Ectodermal cell (in vitro differentiated cells): ENCODE measurements around the gene FAF1.
"Not testable (repeated sequence)": the region's sequence is repeated elsewhere in the genome, so short reads cannot be mapped to it uniquely, and the experiment has no call there.

Experiments used
- H3K27ac ChIP-seq: 2 replicates; pipeline ENCODE4 v1.7.0; 2013; ENCODE audit warnings: mild to moderate bottlenecking, low read depth, low read length; ENCODE audit not compliant: insufficient read depth, poor library complexity, severe bottlenecking
- H3K27me3 ChIP-seq: 2 replicates; pipeline ENCODE4 v1.7.0; 2013; ENCODE audit warnings: mild to moderate bottlenecking, low read length; ENCODE audit not compliant: insufficient read depth, control insufficient read depth, poor library complexity, severe bottlenecking
- H3K36me3 ChIP-seq: one replicate; pipeline ENCODE4 v1.7.0; 2013; ENCODE audit warnings: low read length; ENCODE audit not compliant: control insufficient read depth, insufficient read depth
- H3K4me1 ChIP-seq: one replicate; pipeline ENCODE4 v1.7.0; 2013; ENCODE audit warnings: low read length; ENCODE audit not compliant: control insufficient read depth, insufficient read depth
- H3K4me3 ChIP-seq: 2 replicates; pipeline ENCODE4 v1.7.0; 2013; ENCODE audit warnings: low read depth, low read length, control low read depth; ENCODE audit not compliant: insufficient read depth
- H3K9me3 ChIP-seq: 2 replicates; pipeline ENCODE4 v1.7.0; 2013; ENCODE audit warnings: mild to moderate bottlenecking, low read length, moderate library complexity; ENCODE audit not compliant: control insufficient read depth
- WGBS, 2 experiments: methylation state at CpG; one replicate each; pipeline ENCODE4 v1.1.7; 2013; ENCODE audit warnings: missing lambda C conversion rate in 2 of 2; 5-methylcytosine and 5-hydroxymethylcytosine counted together

Gene FAF1

DNA sequence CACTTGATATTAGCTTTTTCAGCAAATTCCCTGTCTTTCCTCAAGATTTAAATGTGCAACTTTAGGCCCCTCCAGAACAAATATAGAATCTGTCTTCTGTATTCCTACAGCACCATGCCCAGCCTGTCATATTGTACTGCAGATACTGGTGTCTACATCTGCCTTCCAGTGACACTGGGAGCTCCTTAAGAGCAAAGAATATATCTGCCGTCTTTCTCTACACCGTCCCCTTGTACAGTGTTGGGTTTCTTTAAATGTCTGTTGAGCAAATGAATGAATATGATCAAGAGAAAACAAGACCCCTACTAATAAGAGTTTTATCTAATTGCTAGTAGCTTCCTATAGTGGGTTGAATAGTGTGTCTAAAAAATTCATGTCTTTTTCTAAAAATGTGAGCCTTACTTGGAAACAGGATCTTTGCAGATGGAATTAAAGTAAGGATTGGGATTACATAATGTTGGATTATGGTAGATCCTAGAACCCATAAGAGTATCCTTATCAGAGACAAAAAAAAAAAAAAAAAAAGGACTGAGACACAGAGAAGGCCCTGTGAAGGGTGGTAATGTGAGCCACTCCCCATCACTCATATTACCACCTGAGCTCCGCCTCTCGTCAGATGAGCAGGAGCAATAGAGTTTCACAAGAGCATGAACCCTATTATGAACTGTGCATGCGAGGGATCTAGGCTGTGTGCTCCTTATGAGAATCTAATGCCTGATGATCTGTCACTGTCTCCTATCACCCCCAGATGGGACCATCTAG lies 128.6 kb downstream of the FAF1 start:
- Histone ChIP-seq H3K4me1 (no peaks in the 10 kb centered on the region), H3K36me3 (no peaks in the 10 kb centered on the region), H3K27ac (no peak overlapping the region), H3K27me3 (no peaks in the 10 kb centered on the region), H3K4me3 (no peak overlapping the region), H3K9me3 (no peaks in the 10 kb centered on the region)
- WGBS, 2 experiments: 91 to 97% methylated on average over 5 of the region's 5 CpGs

DNA sequence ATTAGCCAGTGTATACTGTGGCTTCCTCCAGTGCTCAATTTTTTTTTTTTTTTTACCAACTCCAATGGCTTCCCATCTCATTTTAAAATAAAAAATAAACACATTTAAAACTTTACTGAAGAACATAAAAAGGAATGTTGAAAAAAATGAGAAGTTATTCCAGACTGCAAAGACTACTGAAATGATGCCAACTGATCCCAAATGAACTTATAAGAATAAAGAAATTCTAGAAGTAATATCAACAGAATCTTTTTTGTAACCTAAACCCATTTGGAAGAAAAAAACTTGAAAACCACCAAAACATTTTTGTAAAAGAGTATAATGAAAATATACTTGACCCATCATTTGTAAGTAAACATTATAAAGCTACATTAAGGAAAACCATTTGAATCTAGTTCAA lies 129.4 kb downstream of the FAF1 start:
- Histone ChIP-seq H3K36me3 (no peaks in the 10 kb centered on the region), H3K4me1 (no peaks in the 10 kb centered on the region), H3K27ac (no peak overlapping the region), H3K9me3 (no peaks in the 10 kb centered on the region), H3K27me3 (no peaks in the 10 kb centered on the region), H3K4me3 (no peak overlapping the region)

DNA sequence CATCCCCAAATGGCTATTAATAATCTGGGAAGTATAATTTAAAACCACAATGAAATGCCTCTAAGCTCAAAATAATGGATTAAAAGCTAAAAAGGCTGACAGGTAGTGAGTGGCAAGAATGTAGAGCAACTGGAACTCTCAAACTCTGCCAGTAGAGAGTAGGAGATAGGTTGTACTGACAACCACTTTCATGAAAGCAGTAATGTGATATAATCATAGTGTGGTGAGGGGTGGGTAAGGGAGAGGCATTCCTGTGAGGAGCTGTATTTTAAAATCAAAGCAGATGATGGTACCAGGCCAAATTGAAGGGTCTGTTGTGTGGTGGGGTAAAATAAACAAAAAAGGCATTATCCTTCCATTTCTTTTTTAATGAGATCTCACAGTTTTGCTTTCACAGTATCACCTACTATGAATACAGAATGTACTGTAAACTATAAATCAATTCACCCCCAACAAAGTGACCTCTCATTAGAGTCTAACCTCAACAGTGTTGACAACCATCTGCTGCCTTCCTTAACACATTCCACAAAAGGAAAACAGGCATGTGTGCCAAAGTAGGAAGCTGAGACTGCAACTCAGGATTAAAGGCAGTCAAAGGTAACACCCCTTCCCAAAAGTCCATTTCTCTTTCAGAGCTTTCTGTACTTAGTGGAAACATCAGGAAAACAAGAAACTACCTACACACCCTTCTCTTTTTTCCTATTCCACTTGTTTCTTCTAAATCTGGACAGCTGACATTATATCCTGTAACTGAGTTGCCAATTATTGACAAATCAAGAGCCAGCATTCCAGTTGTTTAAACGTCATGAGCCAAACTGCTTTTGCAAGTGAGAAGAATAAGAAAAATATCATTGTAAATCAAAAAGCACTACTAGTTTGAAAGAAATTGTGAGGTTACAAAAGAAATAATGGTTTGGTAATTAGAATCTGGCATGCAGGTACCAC lies 130.8 kb downstream of the FAF1 start:
- H3K27me3 ChIP-seq: no peaks in the 10 kb centered on the region
- no peaks in the 10 kb centered on the region for H3K9me3 ChIP-seq
- no peaks in the 10 kb centered on the region for H3K36me3 ChIP-seq
- no peak overlapping the region for H3K4me3 ChIP-seq
- no peak overlapping the region for H3K27ac ChIP-seq
- H3K4me1 ChIP-seq: no peaks in the 10 kb centered on the region
- 100% methylated on average over 1 of the region's 1 CpG; no CpG with 5 or more reads in 1 of the 2 experiments for WGBS, 2 experiments

DNA sequence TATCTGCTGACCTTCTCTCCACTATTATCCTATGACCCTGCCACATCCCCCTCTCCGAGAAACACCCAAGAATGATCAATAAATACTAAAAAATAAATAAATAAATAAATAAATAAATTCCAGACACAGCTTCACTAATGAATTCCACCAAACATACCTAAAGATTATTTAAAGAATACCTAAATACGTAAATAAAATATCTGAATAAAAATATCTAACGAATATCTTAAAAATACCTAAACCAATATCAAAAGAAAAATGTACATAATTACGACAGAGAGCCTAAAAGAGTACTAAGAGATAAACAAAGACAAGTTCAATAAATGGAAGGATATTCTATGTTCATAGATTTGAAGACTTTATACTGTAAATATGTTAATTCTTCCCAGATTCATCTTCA lies 132.5 kb downstream of the FAF1 start:
- Histone ChIP-seq H3K36me3 (no peaks in the 10 kb centered on the region), H3K4me1 (no peaks in the 10 kb centered on the region), H3K9me3 (no peaks in the 10 kb centered on the region), H3K4me3 (no peak overlapping the region), H3K27me3 (no peaks in the 10 kb centered on the region), H3K27ac (no peak overlapping the region)
- 100% methylated on average over 3 of the region's 4 CpGs; no CpG with 5 or more reads in 1 of the 2 experiments for WGBS, 2 experiments

DNA sequence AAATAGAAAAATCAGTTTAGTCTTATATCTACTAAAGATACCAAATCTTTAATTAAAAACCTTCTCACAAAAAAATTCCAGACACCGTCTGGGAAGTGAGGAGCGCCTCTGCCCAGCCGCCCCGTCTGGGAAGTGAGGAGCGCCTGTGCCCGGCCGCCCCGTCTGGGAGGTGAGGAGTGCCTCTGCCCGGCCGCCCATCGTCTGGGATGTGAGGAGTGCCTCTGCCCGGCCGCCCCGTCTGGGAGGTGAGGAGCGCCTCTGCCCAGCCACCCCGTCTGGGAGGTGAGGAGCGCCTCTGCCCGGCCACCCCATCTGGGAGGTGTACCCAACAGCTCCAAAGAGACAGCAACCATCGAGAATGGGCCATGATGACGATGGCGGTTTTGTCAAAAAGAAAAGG lies 133.3 kb downstream of the FAF1 start:
- 97 to 99% methylated on average over 21 of the region's 21 CpGs for WGBS, 2 experiments

DNA sequence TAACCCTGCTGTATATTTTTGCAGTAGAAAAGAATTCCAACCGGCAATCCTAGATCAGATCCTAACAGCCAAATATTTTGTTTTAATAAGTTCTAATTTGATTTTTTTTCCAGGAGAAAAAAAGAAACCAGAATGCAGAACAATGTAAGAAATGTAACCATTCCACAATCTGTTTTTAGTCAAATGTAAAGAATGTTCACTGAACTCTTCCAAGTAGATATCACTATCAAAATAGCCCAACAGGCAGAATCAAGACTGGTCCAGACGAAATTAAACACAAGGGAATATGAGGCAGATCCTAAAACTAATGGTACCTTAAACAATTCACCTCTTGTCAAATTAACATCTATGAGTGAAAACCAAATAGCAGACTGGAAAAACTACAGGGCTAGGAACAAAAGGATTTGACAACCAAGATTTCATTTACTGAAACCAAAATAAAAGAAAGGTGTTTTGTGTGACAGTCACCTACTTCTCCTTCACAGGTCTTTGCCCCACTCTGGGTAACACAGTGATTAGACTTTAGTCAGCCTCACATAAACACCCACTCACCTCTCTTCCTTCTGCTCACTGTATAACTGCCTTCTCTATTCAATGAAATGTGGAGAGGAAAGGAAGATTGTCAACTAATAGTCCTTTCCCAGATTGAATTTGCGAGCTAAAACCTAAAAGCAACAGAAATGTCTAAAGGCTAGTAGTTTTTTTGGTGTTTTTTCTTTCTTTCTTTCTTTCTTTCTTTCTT lies 137.9 kb downstream of the FAF1 start:
- Histone ChIP-seq H3K36me3 (no peaks in the 10 kb centered on the region), H3K27ac (no peak overlapping the region), H3K4me1 (no peaks in the 10 kb centered on the region), H3K27me3 (no peaks in the 10 kb centered on the region), H3K4me3 (no peak overlapping the region), H3K9me3 (no peaks in the 10 kb centered on the region)
- 69 to 73% methylated on average over 2 to 3 of the region's 3 CpGs for WGBS, 2 experiments

More for the DNA sequence above, 133.3 kb downstream of the FAF1 start:
- not testable (repeated sequence) for H3K27me3 ChIP-seq, H3K4me3 ChIP-seq, H3K4me1 ChIP-seq, H3K9me3 ChIP-seq, H3K36me3 ChIP-seq, H3K27ac ChIP-seq

DNA sequence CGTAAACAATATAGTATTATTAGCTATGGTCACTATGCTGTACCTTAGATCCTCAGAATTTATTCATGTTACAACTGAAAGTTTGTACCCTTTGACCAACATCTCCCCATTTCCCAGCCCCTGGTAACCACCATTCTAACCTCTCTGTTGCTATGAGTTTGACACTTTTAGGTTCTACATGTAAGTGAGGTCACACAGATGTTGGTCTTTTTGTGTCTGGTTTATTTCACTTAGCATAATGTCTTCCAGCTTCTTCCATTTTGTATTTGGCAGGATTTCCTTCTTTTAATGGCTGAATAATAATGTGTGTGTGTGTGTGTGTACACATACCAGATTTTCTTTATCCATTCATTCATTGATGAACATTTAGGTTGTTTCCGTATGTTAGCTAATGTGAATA lies 139.5 kb downstream of the FAF1 start:
- no peaks in the 10 kb centered on the region for H3K36me3 ChIP-seq
- no peak overlapping the region for H3K27ac ChIP-seq
- H3K9me3 ChIP-seq: no peaks in the 10 kb centered on the region
- H3K4me1 ChIP-seq: no peaks in the 10 kb centered on the region
- 96% methylated on average over 2 of the region's 2 CpGs; no CpG with 5 or more reads in 1 of the 2 experiments for WGBS, 2 experiments
- no peaks in the 10 kb centered on the region for H3K27me3 ChIP-seq
- H3K4me3 ChIP-seq: no peak overlapping the region

DNA sequence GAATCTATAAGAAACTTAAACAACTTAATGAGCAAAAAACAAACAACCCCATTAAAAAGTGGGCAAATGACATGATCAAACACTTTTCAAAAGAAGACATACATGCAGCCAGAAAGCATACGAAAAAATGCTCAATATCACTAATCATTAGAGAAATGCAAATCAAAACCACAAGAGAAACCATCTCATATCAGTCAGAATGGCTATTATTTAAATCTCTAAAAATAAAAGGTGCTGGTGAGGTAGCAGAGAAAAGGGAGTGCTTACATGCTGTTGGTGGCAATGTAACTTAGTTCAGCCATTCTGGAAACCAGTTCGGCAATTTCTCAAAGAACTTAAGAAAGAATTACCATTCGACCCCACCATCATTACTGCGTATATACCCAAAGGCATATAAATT lies 147.7 kb downstream of the FAF1 start:
- Histone ChIP-seq H3K4me3 (no peak overlapping the region), H3K27me3 (no peaks in the 10 kb centered on the region), H3K36me3 (no peaks in the 10 kb centered on the region), H3K27ac (no peak overlapping the region), H3K4me1 (no peaks in the 10 kb centered on the region), H3K9me3 (no peaks in the 10 kb centered on the region)
- 92 to 94% methylated on average over 4 of the region's 4 CpGs for WGBS, 2 experiments

DNA sequence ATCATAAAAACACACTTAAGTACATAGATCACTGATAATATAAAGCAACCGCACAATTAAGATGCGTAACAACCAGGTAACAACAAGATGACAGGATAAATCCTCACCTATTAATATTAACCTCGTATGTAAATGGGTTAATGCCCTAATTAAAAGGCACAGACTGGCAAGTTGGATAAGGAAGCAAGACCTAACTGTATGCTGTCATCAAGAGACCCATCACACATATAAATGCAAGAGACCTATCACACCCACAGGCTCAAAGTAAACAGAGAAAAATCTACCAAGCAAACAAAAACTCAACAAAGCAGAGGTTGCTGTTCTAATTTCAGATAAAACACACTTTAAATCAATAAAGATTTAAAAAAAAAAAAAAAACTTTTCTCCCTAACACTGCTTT lies 151.8 kb downstream of the FAF1 start:
- H3K27me3 ChIP-seq: no peaks in the 10 kb centered on the region
- no peaks in the 10 kb centered on the region for H3K4me1 ChIP-seq
- no peaks in the 10 kb centered on the region for H3K9me3 ChIP-seq
- no peak overlapping the region for H3K4me3 ChIP-seq
- H3K36me3 ChIP-seq: no peaks in the 10 kb centered on the region
- H3K27ac ChIP-seq: no peak overlapping the region
- 87 to 94% methylated on average over 3 of the region's 3 CpGs for WGBS, 2 experiments

DNA sequence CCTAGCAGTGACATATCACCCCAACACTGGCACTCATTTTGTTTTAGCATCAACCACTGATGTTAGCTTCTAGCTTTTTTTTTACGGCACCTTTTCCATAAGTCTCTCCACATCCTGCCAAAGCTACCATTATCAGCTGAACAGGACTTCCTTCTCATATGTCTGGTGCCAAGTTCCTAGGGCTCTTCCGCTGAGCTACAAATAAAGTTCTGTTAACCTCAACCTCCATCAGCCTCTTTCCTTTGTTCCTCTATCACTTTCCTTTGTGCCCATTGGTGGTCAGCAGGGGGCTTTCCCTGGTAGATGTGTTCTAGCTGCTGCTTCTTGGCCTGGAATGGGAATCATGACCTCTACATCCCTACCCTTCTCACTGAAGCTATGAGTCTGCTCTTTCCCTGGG lies 163.8 kb downstream of the FAF1 start:
- no peaks in the 10 kb centered on the region for H3K27me3 ChIP-seq
- no peak overlapping the region for H3K4me3 ChIP-seq
- WGBS, 2 experiments: 94% methylated on average over 2 of the region's 2 CpGs
- H3K36me3 ChIP-seq: no peaks in the 10 kb centered on the region
- no peak overlapping the region for H3K27ac ChIP-seq
- H3K4me1 ChIP-seq: peaks cover 2% of the 10 kb centered on the region
- no peaks in the 10 kb centered on the region for H3K9me3 ChIP-seq
